PC-9 (cell line): ENCODE measurements around the gene SAG. TPM values are rescaled to one million over a fixed set of nuclear protein-coding genes. Genes with fewer than 3 reads are reported as not detected.
A peak's percentile ranks its signal among the peaks of the same experiment; 100 is the strongest.

Experiments used
- BruUV-seq: library from RNA; stranded (reverse); fragments of 400-500 nt; replicated peaks from 2 replicates; lab custom pipeline; 2021; lab: Mats Ljungman, UMichigan
- CTCF ChIA-PET: fragments of 300-600 bp; sonication (Branson Sonifier 250); formaldehyde crosslinking; loops from one replicate; lab custom pipeline; 2022; ENCODE audit warnings: antibody characterized with exemption; lab: Charles Lee
- POLR2A ChIA-PET: fragments of 300-600 bp; sonication (Branson Sonifier 250); formaldehyde crosslinking; loops from one replicate; lab custom pipeline; 2022; ENCODE audit warnings: antibody characterized with exemption; ENCODE audit not compliant: unreplicated experiment; lab: Charles Lee
- DNase-seq, 2 experiments: peaks; one replicate each; pipeline versions ENCODE4 v3.0.0 to v3.0.0-alpha.2; 2015 to 2022; ENCODE audit warnings: mixed read lengths in 1 of 2
- H2AFZ ChIP-seq: fragments of 200-600 bp; sonication (generic); 2 replicates; pipeline ENCODE4 v1.8.1; 2017; ENCODE audit warnings: antibody characterized with exemption
- H3F3A ChIP-seq: fragments of 200-600 bp; sonication (generic); 2 replicates; pipeline ENCODE4 v1.8.1; 2017; ENCODE audit warnings: antibody characterized with exemption, mild to moderate bottlenecking, low read depth; ENCODE audit not compliant: insufficient read depth
- H3K27ac ChIP-seq: fragments of 200-600 bp; sonication (generic); 2 replicates; pipeline ENCODE4 v1.6.1; 2016; ENCODE audit warnings: mixed run types
- H3K27me3 ChIP-seq: fragments of 200-600 bp; sonication (generic); 2 replicates; pipeline ENCODE4 v1.6.1; 2016; ENCODE audit warnings: low read depth, mixed run types; ENCODE audit not compliant: insufficient read depth
- H3K36me3 ChIP-seq: fragments of 200-600 bp; sonication (generic); 2 replicates; pipeline ENCODE4 v1.6.1; 2016; ENCODE audit warnings: low read depth, mixed run types
- H3K4me1 ChIP-seq: fragments of 200-600 bp; sonication (generic); replicated peaks from 2 replicates; pipeline ENCODE4 v1.6.1; 2016; ENCODE audit warnings: mixed run types; ENCODE audit not compliant: insufficient read depth
- H3K4me2 ChIP-seq: fragments of 200-600 bp; sonication (generic); 2 replicates; pipeline ENCODE4 v1.6.1; 2017; ENCODE audit warnings: mixed run types
- H3K4me3 ChIP-seq: fragments of 200-600 bp; sonication (generic); 2 replicates; pipeline ENCODE4 v1.6.1; 2016; ENCODE audit warnings: mixed run types
- H3K79me2 ChIP-seq: fragments of 200-600 bp; sonication (generic); 2 replicates; pipeline ENCODE4 v1.6.1; 2017; ENCODE audit warnings: low read depth, mixed run types
- H3K9me2 ChIP-seq: fragments of 200-600 bp; sonication (generic); 2 replicates; pipeline ENCODE4 v1.8.1; 2017; ENCODE audit warnings: mild to moderate bottlenecking; ENCODE audit not compliant: insufficient read depth
- H3K9me3 ChIP-seq: fragments of 200-600 bp; sonication (generic); 2 replicates; pipeline ENCODE4 v1.8.1; 2016; ENCODE audit warnings: low read depth; ENCODE audit not compliant: insufficient read depth
- H4K20me1 ChIP-seq: fragments of 200-600 bp; sonication (generic); 2 replicates; pipeline ENCODE4 v1.8.1; 2017; ENCODE audit not compliant: insufficient read depth
- CTCF ChIP-seq: fragments of 200-600 bp; sonication (generic); conservative IDR thresholded peaks from 2 replicates; pipeline ENCODE4 v1.6.1; 2017; ENCODE audit warnings: mixed run types, antibody characterized with exemption, mild to moderate bottlenecking, moderate library complexity
- EZH2 ChIP-seq: fragments of 200-600 bp; sonication (generic); IDR thresholded peaks from 2 replicates; pipeline ENCODE4 v1.8.0; 2017; ENCODE audit warnings: antibody characterized with exemption, low read depth
- intact Hi-C: fragments of 100-400 bp; cut with micrococcal nuclease; formaldehyde crosslinking; loops from one replicate; pipeline ENCODE4 v1.10.0; 2022; ENCODE audit not compliant: unreplicated experiment
- total RNA-seq: library from RNA; stranded (reverse); gene quantifications from 2 replicates; pipeline ENCODE4 v1.2.3, GENCODE V29; 2021

The SAG gene
- total RNA-seq, 1 experiment from 2014 or later = not detected

GRCh38 chr2:233270951-233271350 lies 36.7 kb upstream of the SAG start:
- intact Hi-C loops = no loop called here
- no peak overlapping the region for H3K4me2 ChIP-seq
- peaks cover 8% of the 10 kb centered on the region; the same call in 1 of the 2 replicates for H4K20me1 ChIP-seq
- H3K4me3 ChIP-seq = no peak overlapping the region
- BruUV-seq = no TSS peak
- H3K9me3 ChIP-seq = no peaks in the 10 kb centered on the region
- no peak overlapping the region for H3K27ac ChIP-seq
- no peaks in the 10 kb centered on the region for H3K9me2 ChIP-seq
- peaks cover 41% of the 10 kb centered on the region; the same call in 1 of the 2 replicates for H3F3A ChIP-seq
- H2AFZ ChIP-seq = no peak overlapping the region
- no peak for TF ChIP-seq CTCF
- TF ChIP-seq EZH2 = no peak
- no peak for DNase-seq
- peaks cover 4% of the 10 kb centered on the region; the same call in 1 of the 2 replicates for H3K79me2 ChIP-seq
- no peaks in the 10 kb centered on the region for H3K4me1 ChIP-seq
- ChIA-PET POLR2A (interaction anchor here (0.7 kb wide), 1 partner anchor 126 kb away, joined by 8 read pairs; no protein-coding TSS in a partner anchor), CTCF (no interaction called here)
- H3K36me3 ChIP-seq = peaks cover 84% of the 10 kb centered on the region
- H3K27me3 ChIP-seq = no peaks in the 10 kb centered on the region

GRCh38 chr2:233271693-233272092 lies 35.9 kb upstream of the SAG start:
- H4K20me1 ChIP-seq = peaks cover 8% of the 10 kb centered on the region; the same call in 1 of the 2 replicates
- POLR2A ChIA-PET = interaction anchor here (0.7 kb wide), 1 partner anchor 125 kb away, joined by 8 read pairs; no protein-coding TSS in a partner anchor
- peak in 1 of 2 experiments; percentile 63 for DNase-seq
- no peak overlapping the region for H3K4me2 ChIP-seq
- TF ChIP-seq CTCF = no peak
- no peak for TF ChIP-seq EZH2
- H3K4me1 ChIP-seq = no peaks in the 10 kb centered on the region
- no peaks in the 10 kb centered on the region for H3K9me2 ChIP-seq
- intact Hi-C loops = no loop called here
- no peak overlapping the region for H2AFZ ChIP-seq
- CTCF ChIA-PET = interaction anchor here (1.0 kb wide), 1 partner anchor 443 kb away, joined by 3 read pairs; no protein-coding TSS in a partner anchor
- no peaks in the 10 kb centered on the region for H3K79me2 ChIP-seq
- no TSS peak for BruUV-seq
- H3K27me3 ChIP-seq = no peaks in the 10 kb centered on the region
- peaks cover 80% of the 10 kb centered on the region for H3K36me3 ChIP-seq
- H3K4me3 ChIP-seq = no peak overlapping the region
- peaks cover 34% of the 10 kb centered on the region; the same call in 1 of the 2 replicates for H3F3A ChIP-seq
- H3K27ac ChIP-seq = peak overlapping the region; percentile 2; the same call in 1 of the 2 replicates
- no peaks in the 10 kb centered on the region for H3K9me3 ChIP-seq

GRCh38 chr2:233273120-233273519 lies 34.5 kb upstream of the SAG start:
- Histone ChIP-seq H3K4me3 (no peak overlapping the region), H3K27ac (no peak overlapping the region), H3K9me3 (no peaks in the 10 kb centered on the region), H2AFZ (no peak overlapping the region), H3K27me3 (no peaks in the 10 kb centered on the region), H3F3A (peaks cover 31% of the 10 kb centered on the region; the same call in 1 of the 2 replicates), H3K36me3 (peaks cover 86% of the 10 kb centered on the region), H3K79me2 (no peaks in the 10 kb centered on the region), H4K20me1 (no peaks in the 10 kb centered on the region), H3K9me2 (no peaks in the 10 kb centered on the region), H3K4me1 (no peaks in the 10 kb centered on the region), H3K4me2 (no peak overlapping the region)
- TF ChIP-seq EZH2 = no peak
- TF ChIP-seq CTCF = no peak
- intact Hi-C loops = no loop called here
- no peak for DNase-seq
- ChIA-PET POLR2A (no interaction called here), CTCF (no interaction called here)
- no TSS peak for BruUV-seq
